ENCODE measurements around the gene SLC7A9. TPM values are rescaled to one million over a fixed set of nuclear protein-coding genes. Genes with fewer than 3 reads are reported as not detected.

Gene SLC7A9
- total RNA-seq, 4 donors from 2014 or later, result 0.44 TPM; not detected in 3

- ATAC-seq (no peak), DNase-seq (no peak)
- TF ChIP-seq POLR2A (IDR thresholded peaks at IDR 0.05), result no peak
- TF ChIP-seq, protein P1, sequence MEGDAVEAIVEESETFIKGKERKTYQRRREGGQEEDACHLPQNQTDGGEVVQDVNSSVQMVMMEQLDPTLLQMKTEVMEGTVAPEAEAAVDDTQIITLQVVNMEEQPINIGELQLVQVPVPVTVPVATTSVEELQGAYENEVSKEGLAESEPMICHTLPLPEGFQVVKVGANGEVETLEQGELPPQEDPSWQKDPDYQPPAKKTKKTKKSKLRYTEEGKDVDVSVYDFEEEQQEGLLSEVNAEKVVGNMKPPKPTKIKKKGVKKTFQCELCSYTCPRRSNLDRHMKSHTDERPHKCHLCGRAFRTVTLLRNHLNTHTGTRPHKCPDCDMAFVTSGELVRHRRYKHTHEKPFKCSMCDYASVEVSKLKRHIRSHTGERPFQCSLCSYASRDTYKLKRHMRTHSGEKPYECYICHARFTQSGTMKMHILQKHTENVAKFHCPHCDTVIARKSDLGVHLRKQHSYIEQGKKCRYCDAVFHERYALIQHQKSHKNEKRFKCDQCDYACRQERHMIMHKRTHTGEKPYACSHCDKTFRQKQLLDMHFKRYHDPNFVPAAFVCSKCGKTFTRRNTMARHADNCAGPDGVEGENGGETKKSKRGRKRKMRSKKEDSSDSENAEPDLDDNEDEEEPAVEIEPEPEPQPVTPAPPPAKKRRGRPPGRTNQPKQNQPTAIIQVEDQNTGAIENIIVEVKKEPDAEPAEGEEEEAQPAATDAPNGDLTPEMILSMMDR (IDR thresholded peaks at IDR 0.05 in 4 of 5, conservative IDR thresholded peaks at IDR 0.05 in 1 of 5), result no peak
- in situ Hi-C loops (cut with MboI; ENCODE audit: low sequenced_read_pairs in 4 of 4), result no loop called here
- H3K4me1 ChIP-seq, result no peaks in the 10 kb centered on the region
- intact Hi-C loops (cut with DNase I; ENCODE audit: low total_unique reads), result no loop called here
- H3K9me3 ChIP-seq, result no peaks in the 10 kb centered on the region
- no peak overlapping the region for H3K27ac ChIP-seq
- no peak overlapping the region for H3K4me3 ChIP-seq
- H3K27me3 ChIP-seq, result peaks cover 0 to 11% (median 0%) of the 10 kb centered on the region in 3 donors
- no peaks in the 10 kb centered on the region for H3K36me3 ChIP-seq
Observed at GRCh38 chr19:32819419-32820400, 49.9 kb downstream of the SLC7A9 start.

GRCh38 chr19:32818536-32818935, 51.0 kb downstream of the SLC7A9 start:
- in situ Hi-C loops (cut with MboI; ENCODE audit: low sequenced_read_pairs in 4 of 4), result no loop called here
- H3K9me3 ChIP-seq, result no peaks in the 10 kb centered on the region
- no peak overlapping the region for H3K4me3 ChIP-seq
- TF ChIP-seq, protein P1 (IDR thresholded peaks at IDR 0.05 in 4 of 5, conservative IDR thresholded peaks at IDR 0.05 in 1 of 5), result no peak
- TF ChIP-seq POLR2A (IDR thresholded peaks at IDR 0.05), result no peak
- ATAC-seq (no peak), DNase-seq (no peak)
- no peak overlapping the region for H3K27ac ChIP-seq
- H3K36me3 ChIP-seq, result no peaks in the 10 kb centered on the region
- intact Hi-C loops (cut with DNase I; ENCODE audit: low total_unique reads), result no loop called here
- H3K4me1 ChIP-seq, result no peaks in the 10 kb centered on the region
- H3K27me3 ChIP-seq, result peaks cover 0 to 11% (median 0%) of the 10 kb centered on the region in 3 donors

GRCh38 chr19:32817569-32818476, 51.7 kb downstream of the SLC7A9 start:
- Histone ChIP-seq H3K4me1 (no peaks in the 10 kb centered on the region), H3K36me3 (no peaks in the 10 kb centered on the region), H3K27me3 (peaks cover 0 to 8% (median 0%) of the 10 kb centered on the region in 3 donors), H3K9me3 (no peaks in the 10 kb centered on the region), H3K27ac (no peak overlapping the region), H3K4me3 (no peak overlapping the region)
- in situ Hi-C loops (cut with MboI; ENCODE audit: low sequenced_read_pairs in 4 of 4) (no loop called here), intact Hi-C loops (cut with DNase I; ENCODE audit: low total_unique reads) (no loop called here)
- DNase-seq, result no peak
- TF ChIP-seq, protein P1 (IDR thresholded peaks at IDR 0.05 in 4 of 5, conservative IDR thresholded peaks at IDR 0.05 in 1 of 5), result no peak
- no peak for TF ChIP-seq POLR2A (IDR thresholded peaks at IDR 0.05)
- no peak for ATAC-seq

DNA sequence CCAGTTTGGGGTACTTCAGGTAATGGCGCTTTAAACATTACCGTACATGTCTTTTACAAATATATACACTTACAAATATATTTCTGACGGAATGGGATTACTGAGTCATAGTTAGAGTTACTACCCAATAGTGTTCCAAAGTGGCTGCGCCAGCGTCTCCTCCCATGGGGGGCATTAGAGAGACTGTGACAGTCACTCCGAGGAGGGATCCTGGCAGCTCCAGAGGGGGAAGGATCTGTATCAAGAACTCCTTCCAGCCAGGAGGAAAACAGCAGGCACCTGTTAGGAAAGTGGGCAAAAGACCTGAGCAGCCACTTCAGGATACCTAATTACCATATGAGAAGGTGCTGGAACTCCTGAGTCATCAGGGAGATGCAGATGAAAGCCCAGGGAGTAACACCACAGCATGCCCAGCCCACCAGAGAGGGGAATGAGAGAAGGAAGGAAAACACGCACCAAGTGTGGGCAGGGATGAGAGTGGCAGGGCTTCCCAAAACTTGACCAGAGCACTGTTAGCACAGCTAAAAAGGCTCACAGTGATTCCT, 52.9 kb downstream of the SLC7A9 start:
- Histone ChIP-seq H3K27me3 (peaks cover 0 to 6% (median 0%) of the 10 kb centered on the region in 3 donors), H3K4me3 (no peak overlapping the region), H3K36me3 (no peaks in the 10 kb centered on the region), H3K4me1 (no peaks in the 10 kb centered on the region), H3K27ac (no peak overlapping the region), H3K9me3 (no peaks in the 10 kb centered on the region)
- ATAC-seq, result no peak
- TF ChIP-seq POLR2A (IDR thresholded peaks at IDR 0.05), result no peak
- TF ChIP-seq, protein P1 (IDR thresholded peaks at IDR 0.05 in 4 of 5, conservative IDR thresholded peaks at IDR 0.05 in 1 of 5), result no peak
- intact Hi-C loops (cut with DNase I; ENCODE audit: low total_unique reads) (no loop called here), in situ Hi-C loops (cut with MboI; ENCODE audit: low sequenced_read_pairs in 4 of 4) (no loop called here)
- no peak for DNase-seq

Data from gastrocnemius medialis (tissue), 4 donors.